ENCODE data around the gene MICB.
"Not testable (repeated sequence)": the region's sequence is repeated elsewhere in the genome, so short reads cannot be mapped to it uniquely, and the experiment has no call there.

MICB gene

GRCh38 chr6:31497531-31498476, at the start of gene MICB:
Gene MICB (plus strand): TSS chr6:31498145. CDS start chr6:31498194, 49 bp downstream.
- peak; percentile 4 for DNase-seq

- DNase-seq, result no peak
Measured at GRCh38 chr6:31450751-31451150, 47.2 kb upstream of the MICB start.

DNA sequence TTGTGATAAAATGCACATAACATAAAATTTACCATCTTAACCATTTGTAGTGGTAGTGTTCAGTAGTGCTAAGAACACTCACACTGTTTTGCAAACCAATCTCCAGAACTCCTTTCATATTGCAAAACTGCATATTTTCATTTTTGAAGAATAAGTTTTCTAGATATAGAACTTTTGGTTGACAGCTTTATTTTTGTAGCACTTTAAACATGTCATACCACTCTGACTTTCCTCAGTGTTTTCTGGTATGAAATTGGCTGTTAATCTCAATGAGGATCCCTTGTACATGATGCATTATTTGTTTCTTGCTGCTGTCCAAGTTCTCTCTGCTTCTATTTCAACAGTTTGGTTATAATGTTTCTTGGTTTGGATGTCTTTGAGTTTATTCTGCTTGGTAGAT, 45.1 kb upstream of the MICB start:
- DNase-seq, result no peak

DNA sequence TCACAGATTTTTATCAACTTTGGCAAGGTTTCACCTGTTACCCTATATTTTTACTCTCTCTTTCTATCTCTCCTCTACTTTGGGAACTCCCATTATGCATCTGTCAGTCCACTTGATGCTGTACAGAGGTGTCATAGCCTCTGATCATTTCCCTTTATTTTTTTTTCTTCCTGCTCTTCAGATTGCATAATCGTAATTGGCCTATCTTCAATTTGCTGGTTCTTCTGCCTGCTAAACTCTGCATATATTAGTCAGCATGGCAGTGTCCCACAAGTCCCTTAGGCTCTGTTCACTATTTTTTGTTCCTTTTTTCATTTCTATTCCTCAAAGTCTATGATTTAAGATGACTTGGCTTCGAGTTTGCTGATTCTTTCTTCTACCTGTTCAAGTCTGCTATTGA, 44.7 kb upstream of the MICB start:
- DNase-seq, result no peak

GRCh38 chr6:31459864-31460263, 38.1 kb upstream of the MICB start:
- DNase-seq, result not testable (repeated sequence)

GRCh38 chr6:31460361-31461025, 37.5 kb upstream of the MICB start:
- no peak for DNase-seq

GRCh38 chr6:31462026-31462963, 35.6 kb upstream of the MICB start:
- no peak for DNase-seq

- no peak for DNase-seq
Measured at GRCh38 chr6:31462964-31463870, 34.7 kb upstream of the MICB start.

- DNase-seq, result no peak
Measured at GRCh38 chr6:31464252-31465184, 33.4 kb upstream of the MICB start.

- DNase-seq, result no peak
Measured at GRCh38 chr6:31465185-31465536, 32.8 kb upstream of the MICB start.

DNA sequence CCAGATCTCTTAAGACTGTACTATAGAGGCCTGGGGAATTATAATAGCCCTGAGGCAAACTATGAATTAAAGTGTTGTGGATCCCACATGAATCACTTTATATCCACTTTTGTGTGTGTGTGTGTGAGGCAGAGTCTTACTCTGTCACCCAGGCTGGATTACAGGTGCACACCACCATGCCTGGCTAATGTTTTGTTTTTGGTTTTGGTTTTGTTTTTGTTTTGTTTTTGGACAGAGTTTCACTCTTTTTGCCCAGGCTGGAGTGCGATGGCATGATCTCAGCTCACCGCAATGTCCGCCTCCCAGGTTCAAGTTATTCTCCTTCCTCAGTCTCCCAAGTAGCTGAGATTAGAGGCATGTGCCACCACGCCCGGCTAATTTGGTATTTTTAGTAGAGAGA, 32.2 kb upstream of the MICB start:
- DNase-seq, result no peak

DNA sequence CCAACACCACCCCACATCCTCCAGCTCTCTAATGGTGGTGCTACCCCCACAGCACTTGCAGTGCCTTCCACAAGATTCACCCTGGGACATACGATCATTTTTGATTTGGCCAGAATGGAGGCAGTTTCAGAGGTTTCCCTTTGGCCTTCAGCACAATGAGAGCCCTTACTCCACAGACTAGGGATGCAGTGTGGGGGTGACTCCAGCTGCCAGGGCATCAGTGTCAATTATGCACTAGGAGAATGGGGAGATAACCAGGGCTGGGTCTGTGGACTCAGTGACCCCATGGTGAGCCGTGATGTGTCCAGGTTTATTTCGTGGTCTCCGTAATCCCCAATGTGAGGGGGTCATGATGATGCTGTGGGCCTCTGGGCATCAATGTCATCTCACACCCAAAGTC, 31.5 kb upstream of the MICB start:
- no peak for DNase-seq

GRCh38 chr6:31467151-31467550, 30.8 kb upstream of the MICB start:
- no peak for DNase-seq

- no peak for DNase-seq
Measured at GRCh38 chr6:31468311-31468710, 29.6 kb upstream of the MICB start.

DNA sequence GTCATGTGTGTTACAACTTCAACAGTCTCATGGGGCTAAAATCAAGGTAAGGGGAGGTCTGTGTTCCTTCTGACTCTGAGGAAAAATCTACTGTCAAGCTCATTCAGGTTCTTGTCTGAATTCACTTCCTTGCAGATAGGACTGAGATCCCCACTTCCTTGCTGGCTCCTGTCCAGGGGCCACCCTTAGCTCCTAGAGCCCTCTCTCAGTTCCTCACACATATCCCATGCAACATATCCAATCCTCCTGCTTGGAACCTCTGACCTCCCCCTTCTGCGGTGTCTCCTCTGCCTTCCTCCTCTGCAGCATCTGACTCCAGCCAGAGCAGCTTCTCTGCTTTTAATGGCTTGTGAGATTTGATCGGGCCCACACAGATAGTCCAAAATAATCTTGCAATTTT, 27.1 kb upstream of the MICB start:
- DNase-seq, result no peak

- DNase-seq, result no peak
Measured at GRCh38 chr6:31471711-31472110, 26.2 kb upstream of the MICB start.

DNA sequence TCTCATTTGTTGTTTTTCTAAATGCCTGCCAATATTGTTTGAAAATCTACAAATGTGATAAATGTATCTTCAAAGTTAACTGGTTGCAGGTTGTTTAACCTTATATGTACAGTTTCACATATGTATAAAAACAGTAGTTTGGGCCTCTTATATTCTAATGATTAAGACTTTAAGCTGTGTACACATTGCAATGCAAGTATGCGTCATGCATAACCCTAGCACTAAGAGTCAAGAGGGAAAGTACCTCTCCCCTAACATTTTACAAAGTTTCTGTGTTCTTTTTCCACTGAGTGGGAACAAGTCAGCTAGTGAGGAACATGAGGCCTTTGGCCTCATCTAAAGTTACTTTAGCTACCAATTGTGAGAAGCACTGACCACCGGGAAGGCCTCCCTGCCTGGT, 25.7 kb upstream of the MICB start:
- no peak for DNase-seq

- DNase-seq, result no peak
Measured at GRCh38 chr6:31473244-31473643, 24.7 kb upstream of the MICB start.

GRCh38 chr6:31473780-31474761, 23.9 kb upstream of the MICB start:
- DNase-seq, result no peak

DNA sequence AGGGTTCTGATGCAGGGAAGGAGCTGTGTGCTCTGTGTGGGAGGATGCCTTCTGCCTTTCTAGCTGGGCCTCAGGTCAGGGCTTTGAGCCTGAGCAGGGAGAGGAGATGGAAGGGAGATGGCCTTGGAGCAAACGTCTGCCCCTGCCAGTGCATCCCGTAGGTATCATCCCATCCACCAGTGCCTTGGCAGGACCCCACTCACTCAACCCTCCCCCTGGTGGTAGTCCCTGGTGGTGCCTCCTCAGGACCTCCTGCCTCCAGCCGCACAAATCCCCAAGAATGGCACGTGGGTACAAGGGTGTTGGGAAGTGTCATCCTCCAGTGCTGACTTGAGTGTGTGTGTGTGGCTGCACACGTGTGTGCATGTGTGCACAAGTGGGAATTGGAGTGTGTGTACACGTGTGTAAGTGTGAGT, 23.1 kb upstream of the MICB start:
- no peak for DNase-seq

All from GDM1 (cell line).